Suppressor macrophage treated with lipopolysaccharide for 4 hours (primary cell): ENCODE data around the gene PTPA.

Experiments
- DNase-seq: peaks from one replicate; pipeline ENCODE4 v3.0.0-alpha.2; 2020

The PTPA gene

DNA sequence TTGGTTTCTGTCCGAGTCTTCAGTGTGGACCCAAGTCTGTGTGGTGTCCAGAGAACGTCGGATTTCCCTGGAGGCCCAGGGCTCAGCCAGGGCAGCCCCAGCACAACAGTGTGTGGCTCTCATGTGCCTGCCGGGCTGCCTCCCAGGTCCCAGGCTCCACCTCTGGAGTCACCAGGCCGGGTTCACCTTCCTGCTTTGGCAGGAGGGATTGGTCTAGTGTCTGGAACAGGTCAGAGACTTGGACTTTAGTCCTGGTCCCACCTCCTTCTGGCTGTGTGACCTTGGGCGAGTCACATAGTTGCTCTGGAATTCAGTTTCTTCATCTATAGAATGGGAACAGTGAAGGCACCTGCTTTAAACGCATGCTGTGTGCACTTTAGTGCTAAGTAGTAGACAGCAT, 27.1 kb upstream of the PTPA start:
- no peak for DNase-seq

DNA sequence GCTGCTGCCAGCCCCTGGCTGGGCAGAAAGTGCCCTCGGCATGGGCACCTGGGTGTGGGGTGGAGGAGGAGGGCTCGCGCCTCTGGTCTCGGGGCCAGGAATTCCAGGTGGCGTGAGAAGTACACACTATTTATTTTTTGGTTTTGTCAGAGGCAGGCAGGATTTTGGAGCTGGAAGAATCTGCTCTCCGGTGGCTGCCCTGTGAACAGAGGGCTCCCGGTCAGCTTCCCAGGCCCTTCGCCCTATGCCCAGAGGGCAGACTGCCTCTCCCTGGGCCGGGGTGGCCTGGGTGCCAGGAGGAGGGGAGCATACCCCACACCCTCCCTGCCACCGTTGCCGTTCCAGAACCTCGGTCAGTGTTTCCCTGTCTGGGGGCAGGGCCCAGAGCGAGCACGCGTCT, 22.0 kb upstream of the PTPA start:
- DNase-seq = no peak

DNA sequence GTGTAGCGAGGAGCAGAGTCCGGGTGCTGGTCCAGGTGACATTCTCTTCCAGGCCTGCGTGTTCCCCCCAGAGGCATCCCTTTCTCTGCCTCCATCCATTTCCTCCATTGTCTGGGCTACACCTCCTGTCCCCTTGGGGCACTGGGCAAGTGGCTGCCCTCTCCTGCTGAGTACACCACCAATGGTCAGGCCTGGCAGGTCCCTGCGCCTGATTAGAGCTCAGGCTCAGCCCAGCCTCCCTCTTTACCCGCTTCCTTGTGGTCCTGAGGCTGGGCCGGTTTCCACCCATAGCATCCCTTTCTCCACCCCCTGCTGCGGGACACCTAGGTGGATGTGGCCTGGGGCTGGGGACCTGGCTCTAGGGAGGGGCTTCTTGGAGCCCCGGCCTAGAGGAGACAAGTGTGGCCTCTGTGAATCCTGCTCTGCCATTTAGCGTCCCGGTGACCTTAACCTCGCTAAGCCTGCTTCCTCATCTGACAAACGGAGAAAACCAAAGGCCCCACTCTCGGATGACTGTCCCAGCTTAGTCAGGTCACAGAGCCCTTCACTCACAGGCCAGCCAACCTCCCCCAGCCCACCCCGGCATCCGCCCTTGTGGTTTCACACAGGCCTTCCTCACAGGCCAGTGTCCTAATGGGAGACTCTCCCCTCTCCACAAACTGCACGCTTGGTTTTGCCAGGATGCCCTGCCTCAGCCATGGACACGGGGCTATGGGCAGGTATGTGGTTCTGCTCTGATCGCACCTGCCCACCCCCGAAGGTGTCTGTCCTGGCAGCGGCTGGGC, 17.4 kb upstream of the PTPA start:
- no peak for DNase-seq

DNA sequence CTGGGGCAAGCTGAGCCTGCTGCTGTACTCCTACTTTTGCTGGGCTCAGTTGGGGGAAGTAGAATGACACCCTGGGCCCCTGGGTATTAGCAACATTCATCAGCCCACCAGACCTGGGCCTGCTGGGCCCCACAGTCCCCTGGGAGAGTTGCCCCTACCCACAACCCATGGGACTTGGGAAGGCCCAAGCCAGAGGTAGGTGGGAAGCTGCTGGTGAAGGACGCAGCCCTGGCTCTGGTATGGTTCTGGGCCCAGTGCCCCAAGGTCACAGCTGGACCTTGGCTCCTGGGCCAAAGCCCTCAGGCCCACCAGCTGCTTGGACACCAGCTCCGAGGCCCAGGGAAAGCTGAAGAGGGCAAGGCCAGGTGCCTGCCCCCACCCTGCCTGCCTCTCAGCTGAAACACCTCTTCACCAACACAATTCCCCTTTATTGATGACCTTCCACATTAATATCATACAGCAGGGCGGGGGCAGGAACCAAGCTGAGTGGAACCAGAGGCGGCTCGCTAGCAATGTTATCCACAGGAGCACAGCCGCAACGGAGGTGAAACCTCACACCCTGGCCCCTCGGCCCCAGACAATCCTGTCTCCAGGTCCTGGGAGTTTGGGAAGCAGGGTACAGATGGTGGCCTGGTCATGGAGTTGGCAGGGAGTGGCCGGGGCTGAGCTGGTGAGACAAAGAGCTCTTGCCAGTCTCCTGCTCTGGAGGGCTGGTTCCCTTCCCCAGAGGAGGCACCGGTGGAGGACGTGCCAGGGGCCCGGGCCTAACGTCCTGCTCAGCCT, 16.6 kb upstream of the PTPA start:
- no peak for DNase-seq

DNA sequence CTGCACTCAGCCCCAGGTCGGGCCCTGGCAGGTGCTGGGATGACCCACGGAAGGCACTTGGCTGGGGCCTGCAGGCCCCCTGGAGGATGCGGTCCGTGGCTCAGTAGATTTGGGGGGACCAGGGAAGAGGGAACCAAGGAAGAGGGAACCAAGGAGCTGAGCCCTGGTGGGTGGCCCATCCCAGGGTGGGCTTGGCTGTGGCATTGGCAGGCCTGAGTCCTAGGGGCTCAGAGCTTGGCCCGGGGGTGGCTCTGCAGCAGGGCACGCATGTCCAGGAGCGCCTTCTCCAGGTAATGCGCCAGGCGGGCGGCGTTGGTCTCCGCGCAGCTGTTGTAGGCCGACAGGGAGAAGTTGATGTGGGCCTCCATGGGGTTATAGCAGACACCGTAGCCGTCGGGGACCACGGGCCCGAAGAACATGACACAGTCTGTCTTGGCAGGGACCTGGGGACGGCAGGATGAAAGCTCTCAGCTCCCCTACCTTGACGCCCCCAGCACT, 16.0 kb upstream of the PTPA start:
- no peak for DNase-seq

DNA sequence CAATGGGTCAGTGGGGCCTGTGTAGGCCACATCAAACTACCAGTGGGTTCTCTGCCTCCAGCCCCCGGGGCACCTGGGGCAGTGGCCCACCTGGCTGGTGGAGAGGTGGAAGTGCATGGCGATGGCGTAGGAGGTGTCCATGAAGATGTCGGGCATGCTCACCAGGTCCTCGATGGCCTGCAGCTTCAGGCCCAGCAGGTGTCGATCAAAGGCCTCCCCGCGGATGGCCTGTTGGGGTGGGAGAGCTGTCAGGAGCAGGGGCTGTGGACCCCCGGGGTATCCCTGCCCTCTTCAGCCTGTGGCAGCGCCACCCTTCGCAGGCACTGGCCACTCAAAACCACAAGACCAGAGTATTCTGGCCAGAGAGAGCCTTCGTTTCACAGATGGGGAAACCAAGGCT, 15.3 kb upstream of the PTPA start:
- DNase-seq = no peak

DNA sequence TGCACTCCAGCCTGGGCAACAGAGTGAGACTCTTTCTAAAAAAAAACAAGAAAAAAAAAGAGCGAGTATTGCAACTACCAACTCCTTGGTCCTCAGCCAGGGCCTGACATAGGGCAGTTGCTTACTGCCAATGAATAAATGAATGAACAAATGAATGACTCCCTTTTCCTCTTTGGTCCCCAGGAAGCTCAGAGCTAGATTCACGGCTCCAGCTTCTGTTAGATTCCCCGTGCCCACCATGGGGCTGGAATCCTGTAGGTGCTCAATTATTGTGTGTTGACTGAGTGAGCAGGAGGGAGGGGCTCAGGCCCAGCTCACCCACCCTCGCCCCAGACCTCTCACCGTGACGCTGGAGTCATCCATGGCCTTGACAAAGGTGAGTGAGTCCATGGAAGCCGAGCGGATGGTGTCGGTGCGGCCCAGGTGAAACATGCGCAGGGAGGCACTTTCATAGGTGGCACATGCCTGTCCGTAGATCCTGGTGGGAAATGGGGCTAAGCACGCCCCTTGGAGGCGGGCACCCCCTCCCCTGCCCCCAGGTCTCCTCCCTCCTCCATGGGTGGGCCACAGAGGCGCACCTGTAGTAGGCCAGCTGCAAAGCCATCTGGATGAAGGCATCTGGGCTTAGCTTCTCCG, 13.4 kb upstream of the PTPA start:
- DNase-seq = no peak

DNA sequence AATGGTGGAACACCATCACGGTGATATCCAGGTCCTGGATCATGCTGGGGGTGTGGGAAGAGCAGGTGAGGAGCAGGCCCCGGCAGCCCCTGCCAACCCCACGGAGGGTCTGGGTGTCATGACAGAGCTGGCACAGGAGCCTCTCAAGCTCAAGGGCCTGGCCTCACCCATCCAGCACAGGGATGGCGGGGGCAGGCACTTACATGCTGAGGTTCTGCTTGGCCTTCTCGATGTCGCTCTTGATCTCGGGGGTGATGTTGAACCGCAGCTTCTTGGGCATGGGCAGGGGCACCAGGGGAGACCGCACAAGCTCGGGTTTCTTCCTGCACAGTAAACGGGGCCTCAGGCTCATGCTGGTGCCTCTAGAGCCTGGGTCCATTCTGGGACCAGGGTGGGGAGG, 12.9 kb upstream of the PTPA start:
- no peak for DNase-seq

DNA sequence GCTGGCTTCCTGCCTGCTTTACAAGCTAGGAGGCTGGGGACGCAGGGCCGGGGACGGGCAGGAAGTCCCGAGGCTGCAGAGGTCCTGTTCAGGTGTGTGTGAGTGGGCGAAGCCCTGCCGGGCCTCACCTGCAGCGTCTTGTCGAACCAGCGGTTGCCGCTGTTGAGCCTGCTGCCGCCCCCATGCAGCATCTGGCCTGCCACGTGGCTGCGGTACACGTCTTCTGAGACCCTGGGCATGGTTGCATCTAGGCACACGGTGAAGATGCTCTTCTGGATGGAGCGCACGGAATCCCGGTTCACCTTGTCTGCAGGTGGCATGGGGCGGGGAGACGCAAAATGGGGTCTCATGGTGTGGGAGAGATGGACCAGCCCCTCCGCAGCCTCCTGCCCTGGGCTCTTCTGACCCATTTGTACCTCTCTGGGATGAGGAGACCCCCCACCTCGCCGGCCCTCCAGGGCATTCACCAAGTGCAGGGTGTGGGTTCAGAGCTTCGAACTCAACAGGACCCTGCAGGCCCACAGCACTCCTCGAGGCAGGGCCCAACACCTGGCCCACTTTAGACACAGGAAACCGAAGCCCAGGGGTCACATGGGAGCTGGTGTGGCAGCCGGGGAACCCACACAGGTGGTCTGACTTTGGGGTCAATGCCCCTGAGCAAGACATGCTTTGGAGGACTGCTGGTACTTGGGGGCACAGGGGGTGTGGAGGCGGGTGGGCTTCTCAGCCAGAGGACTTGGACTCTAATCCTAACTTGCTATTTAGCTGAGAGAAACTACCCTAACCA, 10.6 kb upstream of the PTPA start:
- no peak for DNase-seq

DNA sequence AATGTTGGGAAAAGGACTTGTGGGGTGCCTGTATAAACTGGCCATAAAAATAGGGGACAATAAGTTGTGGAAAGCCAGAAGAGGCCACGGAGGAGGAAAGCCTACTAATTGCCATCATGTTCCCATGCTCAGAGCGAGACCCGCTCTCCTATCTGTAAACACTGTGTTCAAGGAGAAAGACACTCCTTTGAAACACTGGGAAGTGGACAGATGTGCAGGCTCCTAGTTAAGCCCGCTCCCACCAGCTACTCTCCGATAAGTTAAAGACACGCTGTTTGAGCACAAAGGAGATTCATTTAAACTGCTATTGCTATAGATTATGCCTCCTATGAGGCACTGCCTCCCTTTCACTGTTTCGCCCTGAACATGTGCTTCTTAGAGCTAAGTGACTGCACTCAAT, 9.9 kb upstream of the PTPA start:
- DNase-seq = no peak

DNA sequence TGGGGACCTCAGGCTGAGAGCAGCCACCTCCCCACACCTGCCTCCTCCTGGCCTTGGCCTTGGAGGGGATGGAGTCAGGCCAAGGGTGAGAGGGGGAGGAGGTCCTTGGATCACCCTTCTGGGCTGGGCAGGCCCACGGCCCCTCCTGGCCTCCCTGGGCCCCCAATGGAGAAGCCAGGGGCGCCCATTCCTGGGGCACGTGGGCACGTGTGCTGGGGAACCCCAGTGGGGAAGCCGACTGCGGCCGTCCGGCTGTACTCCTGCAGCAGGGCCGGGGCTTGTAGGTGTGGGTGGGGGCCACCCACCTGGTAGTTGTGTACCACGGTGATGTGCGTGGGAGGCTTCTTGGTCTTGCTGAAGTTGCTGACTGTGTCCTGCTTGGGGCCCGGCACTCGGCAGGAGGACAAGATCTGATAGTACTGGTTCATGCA, 9.1 kb upstream of the PTPA start:
- DNase-seq = no peak

DNA sequence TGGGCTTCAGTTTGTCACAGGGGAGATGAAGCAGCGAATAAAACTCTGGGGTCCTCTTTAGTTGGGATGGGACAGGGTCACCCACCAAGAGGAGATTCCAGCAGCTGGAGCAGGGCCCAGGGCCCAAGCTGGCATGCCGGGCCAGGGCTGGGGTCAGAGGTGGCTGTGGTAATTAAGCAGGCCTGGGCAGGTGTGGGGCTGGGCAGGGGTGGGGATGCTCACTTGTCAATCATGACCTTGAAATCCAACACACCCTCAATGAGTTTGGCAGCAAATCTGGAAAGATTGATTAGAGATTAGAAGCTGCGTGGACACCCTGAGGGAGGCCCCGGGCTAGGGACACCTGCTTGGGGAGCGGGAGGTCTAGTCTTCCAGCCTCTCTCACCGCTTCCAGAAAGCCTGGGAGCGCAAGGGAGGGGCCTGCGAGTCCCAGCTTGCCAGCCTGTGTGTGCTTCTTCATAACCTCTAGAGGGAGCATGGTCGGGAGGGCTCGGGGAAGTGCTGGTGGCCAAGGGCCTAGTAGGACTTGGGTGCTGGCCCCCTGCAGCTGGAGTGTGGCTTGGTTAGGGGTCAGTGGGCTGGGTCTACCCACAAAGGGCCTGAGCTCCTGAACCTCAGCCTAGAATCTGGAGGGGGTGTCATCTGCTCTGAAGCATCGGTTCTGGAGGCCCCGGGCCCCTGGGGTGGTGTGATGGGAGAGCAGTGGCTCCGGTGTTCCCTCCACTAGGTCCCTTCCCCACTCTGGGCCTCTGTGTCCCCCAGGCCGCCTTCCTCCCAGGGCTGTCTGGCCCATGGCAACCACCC, 8.2 kb upstream of the PTPA start:
- peak; percentile 59 for DNase-seq

DNA sequence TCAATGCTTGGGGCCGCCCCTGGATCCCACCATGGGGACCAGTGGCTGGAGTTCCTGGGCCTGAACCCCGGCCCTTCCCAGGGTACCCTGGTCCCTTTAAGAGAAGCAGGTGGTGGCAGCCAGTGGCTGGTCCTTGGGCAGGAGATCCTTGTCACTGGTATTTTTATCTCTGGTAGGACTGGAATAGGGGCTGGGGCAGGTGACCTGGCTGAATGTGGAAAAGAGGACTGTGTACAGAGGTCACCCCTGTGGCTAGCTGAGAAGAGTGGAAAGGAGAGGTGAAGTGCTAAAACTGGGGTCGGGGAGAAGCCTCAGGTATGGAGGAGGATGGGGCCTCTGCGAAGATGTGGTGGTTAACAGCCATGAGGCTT, 7.6 kb upstream of the PTPA start:
- DNase-seq = no peak

DNA sequence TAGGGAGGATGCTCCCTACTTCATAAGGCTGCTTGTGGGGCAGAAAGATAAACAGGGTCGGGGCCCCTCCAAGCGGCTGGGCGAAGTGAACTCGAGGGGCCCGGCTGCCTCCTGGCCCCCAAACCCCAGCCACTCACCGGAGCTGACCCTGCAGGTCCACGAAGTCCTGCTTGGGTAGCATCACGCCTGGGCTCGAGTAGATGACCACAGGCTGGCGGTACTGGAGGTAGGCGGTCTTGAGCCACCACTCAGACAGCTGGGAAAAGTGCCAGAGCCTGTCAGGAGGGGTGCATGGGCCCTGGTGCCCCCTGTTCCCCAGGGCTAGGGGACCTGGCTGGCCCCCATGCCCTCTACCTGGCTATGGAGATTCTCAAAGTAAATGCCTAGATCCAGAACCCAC, 7.2 kb upstream of the PTPA start:
- no peak for DNase-seq

DNA sequence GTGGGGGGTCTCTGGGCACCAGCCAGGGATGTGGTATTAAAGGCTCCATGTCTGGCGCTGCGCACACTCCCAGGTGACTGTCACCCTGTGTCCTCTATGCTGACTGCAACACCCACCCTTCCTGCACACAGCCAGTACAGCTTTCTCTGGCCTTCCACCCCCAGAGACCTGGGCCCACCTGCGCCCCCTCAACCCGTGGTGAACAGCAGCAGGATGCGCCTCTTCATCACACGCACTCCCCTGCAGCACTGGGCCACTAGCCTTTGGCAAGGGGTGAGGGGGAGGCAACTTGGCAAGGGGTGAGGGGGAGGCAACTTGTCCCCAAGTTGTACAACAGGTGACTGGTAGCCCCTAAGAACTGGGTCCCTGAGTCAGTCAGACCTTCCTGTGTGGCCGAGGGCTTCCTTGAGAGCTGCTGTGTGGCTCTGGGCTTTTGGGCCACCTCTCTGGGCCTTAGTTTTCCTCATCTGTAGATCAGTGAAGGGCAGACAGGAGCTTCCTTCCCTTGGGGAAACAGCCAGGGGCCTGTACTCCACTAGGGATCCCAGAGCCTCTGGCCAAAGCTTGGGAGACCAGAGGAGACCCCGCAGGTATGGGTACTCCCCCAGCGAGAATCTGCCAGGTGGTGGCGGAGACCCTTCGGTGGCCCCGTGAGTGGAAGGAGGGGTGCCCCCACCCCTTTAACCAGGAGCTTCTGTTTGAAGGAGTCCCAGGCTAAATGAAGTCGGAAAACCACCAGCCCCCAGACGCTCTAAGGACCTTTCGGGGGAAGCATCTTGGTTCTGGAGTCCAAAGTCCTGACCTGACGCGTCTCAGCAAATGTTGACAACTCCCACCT, 5.1 kb upstream of the PTPA start:
- no peak for DNase-seq

DNA sequence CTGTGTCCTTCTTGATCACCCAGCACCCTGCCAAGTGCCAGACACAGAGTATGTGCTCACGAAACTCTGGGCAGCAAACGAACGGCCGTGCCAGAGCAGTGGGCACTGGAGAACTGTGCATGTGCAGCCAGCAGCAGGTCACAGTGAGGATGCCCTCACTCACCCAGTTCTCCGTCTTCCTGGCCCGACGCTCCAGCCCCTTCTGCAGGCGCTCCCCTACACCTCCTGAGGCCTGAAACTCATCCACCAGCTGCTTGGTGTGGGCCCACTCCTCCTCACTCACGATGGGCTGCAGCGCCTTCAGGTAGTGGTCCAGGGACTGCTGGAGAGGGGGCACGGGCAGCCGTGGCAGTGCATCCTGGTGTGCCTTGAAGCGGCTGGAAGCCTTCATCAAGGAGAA, 3.6 kb upstream of the PTPA start:
- no peak for DNase-seq

DNA sequence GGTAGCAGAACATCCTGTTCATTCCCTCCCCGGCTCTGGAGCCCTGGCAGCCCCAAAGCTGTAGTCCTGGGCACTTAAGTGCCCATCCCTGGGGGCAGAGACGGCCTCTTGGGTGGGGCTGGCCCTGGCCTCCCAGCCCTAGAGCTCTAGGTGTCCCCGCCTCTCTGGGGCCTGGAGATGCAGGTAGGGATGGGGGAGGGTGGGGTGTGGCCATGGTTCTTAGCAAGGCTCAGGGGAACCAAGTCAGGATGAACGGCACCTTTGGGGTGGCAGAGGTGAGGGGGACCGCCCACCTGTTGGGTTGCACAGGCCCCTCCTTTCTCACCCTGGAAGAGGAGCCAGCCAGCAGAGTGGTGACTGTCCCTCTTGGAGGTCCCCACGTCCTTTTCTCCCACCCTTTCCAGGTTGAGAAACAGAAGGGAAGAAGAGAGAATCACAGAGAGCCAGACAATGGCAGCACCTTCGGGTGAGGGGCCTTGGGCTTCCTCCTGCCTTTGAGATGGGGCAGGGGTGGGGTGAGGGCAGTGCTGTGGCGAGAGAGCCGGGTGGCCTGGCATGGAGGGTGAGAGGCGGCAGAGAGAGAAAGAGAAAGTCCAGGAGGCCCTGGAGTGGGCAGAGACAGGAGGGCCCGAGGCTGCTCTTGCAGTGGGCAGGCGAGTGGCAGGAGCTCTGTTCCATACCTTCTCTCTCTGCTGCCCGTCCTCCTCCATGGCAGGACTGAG, 3.0 kb upstream of the PTPA start:
- DNase-seq = no peak

DNA sequence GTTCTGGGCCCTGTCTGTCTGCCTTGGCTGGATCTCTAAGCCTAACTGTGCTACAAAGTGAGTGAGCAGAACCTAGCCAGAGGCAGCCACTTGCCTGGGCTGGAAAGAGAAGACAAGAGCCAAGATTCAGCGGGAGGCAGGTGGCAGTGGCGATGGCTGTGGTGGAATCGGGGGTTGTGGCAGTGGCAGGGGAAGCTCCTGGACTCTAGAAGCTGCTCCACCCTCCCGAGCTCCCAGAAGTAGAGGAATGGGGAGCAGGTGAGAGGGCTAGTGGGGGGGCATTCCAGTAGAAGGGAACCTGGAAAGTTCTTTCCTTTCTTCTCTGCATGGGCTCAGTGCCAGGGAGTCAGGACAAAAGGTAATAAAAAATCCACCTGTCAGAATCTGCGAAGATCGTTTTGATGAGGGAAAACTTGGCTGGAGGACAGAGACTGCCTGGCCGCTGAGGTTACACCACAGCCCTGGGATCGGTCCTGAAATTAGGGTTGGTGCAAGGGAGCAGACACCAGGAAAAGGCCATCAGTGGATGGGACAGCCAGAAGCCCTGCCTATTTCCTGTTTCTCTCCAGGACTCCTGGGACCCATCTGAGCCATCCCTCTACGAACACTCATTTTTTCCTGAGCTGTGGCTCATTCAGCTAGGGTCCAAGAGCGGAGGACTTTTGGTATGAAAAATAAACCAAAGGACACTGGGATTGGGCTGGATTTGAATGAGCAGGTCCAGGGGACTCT, 2.2 kb upstream of the PTPA start:
- no peak for DNase-seq

DNA sequence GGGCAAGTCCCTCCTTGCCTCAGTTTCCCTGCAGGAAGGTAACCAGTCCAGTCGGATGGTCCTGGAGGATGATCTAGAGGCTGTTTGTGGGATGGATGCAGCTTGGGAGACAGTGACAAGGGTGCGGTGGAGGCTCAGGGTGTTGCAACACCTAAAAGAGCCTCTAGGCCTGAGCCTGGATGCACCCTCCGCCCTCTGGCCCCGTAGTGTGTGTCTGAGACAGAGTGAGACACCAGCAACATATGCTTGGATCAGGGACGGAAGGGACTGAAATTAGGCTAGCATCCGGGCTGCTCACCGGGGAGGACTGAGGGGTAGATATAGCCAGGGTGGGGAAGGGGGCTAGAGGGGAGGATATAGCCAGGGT, 1.7 kb upstream of the PTPA start:
- DNase-seq = peak; percentile 46
